HG03439 (cell line): ENCODE measurements around the gene DPM1.
A peak's percentile ranks its signal among the peaks of the same experiment; 100 is the strongest.

Experiments
- ATAC-seq: cut with Tn5 transposase; IDR thresholded peaks from one replicate; pipeline ENCODE4 v1.9.1; 2021; ENCODE audit warnings: mild to moderate bottlenecking, moderate library complexity; ENCODE audit not compliant: unreplicated experiment

DPM1 gene

GRCh38 chr20:50931306-50932015, 26.9 kb downstream of the DPM1 start, which contains the start of gene ADNP:
Gene ADNP (minus strand): TSS chr20:50931437. CDS start chr20:50903996, 27,441 bp downstream.
- ATAC-seq: peak; percentile 70

- peak; percentile 23 for ATAC-seq
Observed at GRCh38 chr20:50930976-50931305, 27.4 kb downstream of the DPM1 start.

GRCh38 chr20:50930139-50930975, 28.0 kb downstream of the DPM1 start:
- no peak for ATAC-seq

DNA sequence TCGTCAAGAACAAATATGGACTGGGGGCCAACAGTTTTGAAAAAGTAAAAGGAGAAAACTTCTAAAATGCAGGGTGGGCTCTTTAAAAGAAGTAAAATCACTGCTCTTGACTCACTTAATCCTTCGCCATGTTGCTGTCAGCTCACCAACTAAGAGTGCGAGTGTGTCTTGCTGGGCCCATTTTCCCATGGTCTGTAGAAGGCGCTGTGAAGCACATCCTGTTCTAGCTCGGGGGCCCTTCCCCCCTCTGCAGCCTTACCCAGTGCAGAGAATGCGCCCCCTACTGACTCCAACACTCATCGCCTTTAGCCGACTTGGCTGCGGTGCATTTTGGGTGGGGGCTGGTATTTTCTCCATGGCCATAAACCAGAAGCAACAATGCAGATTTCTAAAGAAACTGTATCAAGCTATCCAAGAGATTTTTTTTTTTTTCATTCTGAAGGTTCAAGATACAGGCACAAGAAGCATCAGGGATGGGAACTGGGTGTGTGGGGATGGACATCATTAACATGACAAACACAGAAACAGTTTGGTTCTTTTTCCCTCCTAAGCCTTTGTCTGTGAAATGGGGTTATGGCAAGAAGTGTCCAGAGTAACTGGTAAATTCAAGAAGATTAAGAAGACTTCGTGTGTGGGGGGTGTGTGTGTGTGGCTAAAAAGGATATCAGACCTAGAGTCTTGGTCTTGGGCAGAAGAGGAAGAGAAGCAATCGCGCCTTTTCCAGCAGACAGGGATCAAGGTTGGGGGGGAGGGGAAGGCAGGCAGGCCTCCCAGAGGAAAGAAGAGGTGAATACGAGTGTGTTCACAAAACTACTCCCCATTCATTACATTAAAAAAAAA, 28.8 kb downstream of the DPM1 start:
- ATAC-seq: peak; percentile 57

DNA sequence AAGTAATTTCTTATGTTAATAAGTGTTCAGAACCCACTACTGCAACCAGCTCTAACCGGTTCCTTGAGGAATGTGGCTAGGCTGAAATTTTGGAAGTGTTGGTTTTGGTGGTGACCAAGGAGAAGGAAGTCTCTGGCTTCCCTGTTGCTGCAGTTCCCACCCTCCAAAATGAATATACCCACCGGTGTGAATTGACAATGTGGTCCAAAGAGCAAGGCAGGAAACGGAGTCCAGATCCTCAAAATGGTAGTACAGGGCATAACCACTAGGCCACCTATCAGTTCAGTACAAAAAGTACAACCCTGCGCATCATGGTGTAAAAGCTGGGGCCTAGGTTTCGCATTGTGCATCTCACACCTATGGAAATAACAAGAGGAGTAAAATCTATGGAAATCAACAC, 29.9 kb downstream of the DPM1 start:
- no peak for ATAC-seq

- no peak for ATAC-seq
Observed at GRCh38 chr20:50926530-50926929, 31.8 kb downstream of the DPM1 start.

DNA sequence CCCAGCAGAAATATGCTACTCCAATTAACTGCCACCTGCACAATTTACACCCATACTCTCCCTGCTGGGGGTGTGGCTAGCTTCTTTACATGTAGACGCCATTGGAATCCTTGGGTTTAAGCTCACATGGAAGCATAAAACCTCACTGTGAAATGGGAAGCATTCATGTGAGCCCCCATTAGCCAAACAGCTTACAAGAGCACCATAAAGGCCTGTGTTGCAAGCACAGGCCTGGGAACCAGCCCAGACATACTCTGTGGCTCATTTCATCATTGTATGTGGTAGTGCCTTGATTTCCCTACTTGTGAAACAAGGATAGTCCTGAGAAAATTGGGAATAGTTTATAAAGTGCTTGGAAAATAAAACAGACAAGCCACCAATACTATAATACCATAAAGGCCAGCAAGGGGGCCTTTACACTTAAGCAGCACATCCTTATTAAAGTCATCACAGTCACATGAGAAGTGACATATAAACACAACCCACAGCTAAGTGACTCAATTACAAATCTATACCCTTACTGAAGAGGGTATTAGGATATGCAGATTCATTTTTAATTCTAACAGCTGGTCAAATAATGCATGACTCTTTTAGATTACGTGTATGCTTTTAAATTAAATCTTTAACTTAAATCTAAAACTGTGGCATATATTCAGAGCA, 33.9 kb downstream of the DPM1 start:
- ATAC-seq: no peak

- ATAC-seq: no peak
Observed at GRCh38 chr20:50921803-50922501, 36.4 kb downstream of the DPM1 start.

DNA sequence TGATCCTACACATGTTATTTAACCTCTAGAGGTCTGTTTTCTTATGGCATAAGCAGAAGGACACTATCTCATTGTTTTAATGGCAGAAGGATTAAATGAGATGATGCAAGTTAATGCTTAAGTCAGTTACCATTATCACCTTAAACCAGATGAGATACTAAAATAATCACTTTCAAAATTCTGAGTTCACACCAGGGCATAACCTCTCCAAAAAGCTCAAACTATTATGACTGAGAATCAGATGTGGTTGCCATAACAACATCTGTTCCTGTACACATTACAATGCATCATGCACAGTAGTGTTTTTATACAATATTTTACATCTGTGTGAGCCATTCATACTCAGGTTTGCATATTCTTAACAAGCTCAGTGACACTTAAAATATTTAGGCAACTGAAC, 37.3 kb downstream of the DPM1 start:
- ATAC-seq: no peak

DNA sequence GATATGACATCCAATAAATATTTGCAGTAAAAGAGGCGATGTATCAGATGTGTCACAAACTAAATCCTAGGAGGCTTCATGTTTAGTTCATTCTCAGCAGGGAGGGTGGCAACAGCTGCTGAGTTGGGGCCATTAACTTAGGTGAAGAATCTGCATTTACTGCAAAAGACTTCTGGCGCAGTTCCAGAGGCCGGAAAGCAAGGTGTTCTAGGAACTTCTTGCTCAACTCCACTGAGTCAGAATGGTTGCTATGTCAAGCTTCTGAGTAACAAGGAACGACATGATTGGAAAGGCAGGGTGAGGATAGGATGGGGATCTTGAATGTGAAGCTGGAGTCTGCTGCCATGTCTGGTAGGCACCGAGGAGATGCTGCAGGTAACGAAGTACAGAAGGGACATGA, 38.8 kb downstream of the DPM1 start:
- ATAC-seq: no peak

DNA sequence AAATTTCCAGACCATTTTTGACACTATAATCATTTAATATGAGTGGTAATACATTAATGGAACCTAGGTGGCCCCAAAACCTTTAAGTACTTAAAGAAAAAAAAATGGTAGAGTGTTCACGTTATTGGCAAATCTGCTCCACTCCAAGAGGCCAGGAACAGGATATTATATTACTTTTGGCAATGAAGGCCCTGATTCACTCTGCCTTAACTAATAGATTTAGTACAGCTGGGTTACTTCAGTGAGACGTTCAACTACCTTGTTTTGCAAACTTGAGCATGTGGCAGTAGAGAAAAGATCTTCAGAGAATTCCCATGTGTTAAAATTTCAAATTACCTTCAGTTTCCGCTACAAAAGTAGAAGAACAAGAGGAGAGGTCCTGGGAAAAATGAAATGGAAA, 39.9 kb downstream of the DPM1 start:
- no peak for ATAC-seq

DNA sequence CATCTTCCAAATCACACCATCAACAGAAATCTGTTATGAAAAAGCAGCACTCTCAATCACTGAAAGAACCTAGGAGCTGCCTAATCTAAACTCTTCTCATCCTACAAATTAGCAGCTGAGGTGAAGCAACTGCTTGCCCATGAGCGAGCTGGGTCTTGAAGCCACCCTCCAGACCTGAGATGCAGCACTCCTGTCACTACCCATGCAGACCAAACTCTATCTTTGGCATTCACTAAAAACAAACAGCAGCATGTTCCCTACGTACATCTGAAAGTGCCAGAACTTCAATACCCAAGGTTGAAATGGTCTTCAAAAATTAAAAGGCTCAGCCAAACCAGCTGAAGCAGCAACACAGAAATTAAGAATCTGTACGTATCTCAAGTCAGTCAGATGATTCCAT, 41.4 kb downstream of the DPM1 start:
- ATAC-seq: no peak

- no peak for ATAC-seq
Observed at GRCh38 chr20:50916257-50916656, 42.1 kb downstream of the DPM1 start.

- no peak for ATAC-seq
Observed at GRCh38 chr20:50915424-50915823, 42.9 kb downstream of the DPM1 start.

DNA sequence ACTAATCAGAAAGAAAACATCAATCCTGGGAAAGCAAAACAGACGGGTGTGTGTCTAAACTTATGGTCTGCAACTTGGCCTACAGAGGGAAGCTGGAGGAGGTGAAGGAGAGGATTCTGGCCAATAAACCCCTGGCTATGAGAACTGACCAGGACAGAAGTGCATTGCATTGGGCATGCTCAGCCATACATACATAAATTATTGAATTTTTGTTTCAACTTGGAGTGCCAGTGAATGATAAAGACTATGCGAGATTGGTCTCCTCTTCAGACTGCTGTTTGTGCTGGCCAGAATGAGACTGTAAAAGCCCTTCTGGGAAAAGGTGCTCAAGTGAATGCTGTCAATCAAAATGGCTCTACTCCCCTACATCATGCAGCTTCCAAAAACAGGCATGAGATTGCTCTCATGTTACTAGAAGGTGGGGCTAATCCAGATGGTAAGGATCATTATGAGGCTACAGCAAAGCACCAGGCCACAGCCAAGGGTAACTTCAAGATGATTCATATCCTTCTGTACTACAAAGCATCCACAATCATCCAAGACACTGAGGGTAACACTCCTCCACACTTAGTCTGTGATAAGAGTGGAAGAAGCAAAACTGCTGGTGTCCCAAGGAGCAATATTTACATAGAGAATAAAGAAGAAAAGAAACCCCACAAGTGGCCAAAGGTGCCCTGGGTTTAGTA, 44.5 kb downstream of the DPM1 start:
- no peak for ATAC-seq

GRCh38 chr20:50911716-50912115, 46.6 kb downstream of the DPM1 start:
- no peak for ATAC-seq

GRCh38 chr20:50911030-50911429, 47.3 kb downstream of the DPM1 start:
- ATAC-seq: no peak

DNA sequence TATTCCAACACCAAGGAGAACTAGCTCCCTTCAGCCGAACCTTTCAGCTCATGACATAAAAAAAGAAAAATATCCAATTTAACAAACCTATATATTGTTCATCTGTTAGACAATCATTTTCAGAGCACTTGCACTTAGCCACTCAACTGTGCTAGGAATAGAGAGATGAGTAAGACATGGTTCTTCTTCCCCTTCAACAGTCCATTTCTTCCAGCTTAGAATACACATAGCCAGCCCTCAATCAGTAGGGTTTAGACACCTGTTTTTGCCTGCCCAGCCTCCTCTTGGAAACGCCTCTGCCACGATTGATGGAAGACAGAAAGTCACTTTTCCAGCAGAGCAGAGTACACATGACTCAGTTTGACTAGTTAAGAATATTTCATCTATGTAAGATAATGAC, 48.9 kb downstream of the DPM1 start:
- no peak for ATAC-seq

- no peak for ATAC-seq
Observed at GRCh38 chr20:50904067-50904570, 54.2 kb downstream of the DPM1 start.
